Activated B cell treated with CpG ODN at 0.5 μM for 24 hours (primary cell): ENCODE data around the gene TRRAP. TPM values are rescaled to one million over a fixed set of nuclear protein-coding genes. Genes with fewer than 3 reads are reported as not detected.

Experiments used
- ATAC-seq: fragments of 200-7000 bp; cut with Tn5 transposase; one replicate; pipeline ENCODE4 v1.10.0; 2021; ENCODE audit warnings: low read depth, mild to moderate bottlenecking, moderate library complexity
- CTCF ChIA-PET: fragments of 350-600 bp; sonication (Branson Sonifier 250); formaldehyde crosslinking; loops from one replicate; lab custom pipeline; 2021; ENCODE audit warnings: antibody characterized with exemption; lab: Charles Lee
- POLR2A ChIA-PET: fragments of 350-600 bp; sonication (Branson Sonifier 250); formaldehyde crosslinking; loops from one replicate; lab custom pipeline; 2021; ENCODE audit warnings: antibody characterized with exemption; lab: Charles Lee
- DNase-seq: peaks from one replicate; pipeline ENCODE4 v3.0.0; 2022
- H3K27ac Mint-ChIP-seq: one replicate; pipeline ENCODE4 v1.8.0; 2020; ENCODE audit warnings: mixed read lengths
- H3K27me3 Mint-ChIP-seq: one replicate; pipeline ENCODE4 v1.8.0; 2021; ENCODE audit warnings: mixed read lengths
- H3K36me3 Mint-ChIP-seq: one replicate; pipeline ENCODE4 v1.8.0; 2021; ENCODE audit warnings: low read depth, mixed read lengths
- H3K4me1 Mint-ChIP-seq: one replicate; pipeline ENCODE4 v1.8.0; 2021; ENCODE audit warnings: mixed read lengths
- H3K4me3 Mint-ChIP-seq: one replicate; pipeline ENCODE4 v1.8.0; 2020; ENCODE audit warnings: mild to moderate bottlenecking, mixed read lengths
- H3K9me3 Mint-ChIP-seq: one replicate; pipeline ENCODE4 v1.8.0; 2020; ENCODE audit warnings: mixed read lengths
- CTCF ChIP-seq: fragments of 200-600 bp; IDR thresholded peaks from one replicate; pipeline ENCODE4 v1.8.0; 2022; ENCODE audit warnings: antibody characterized with exemption, mild to moderate bottlenecking
- intact Hi-C: fragments of 100-400 bp; cut with micrococcal nuclease; formaldehyde crosslinking; loops from one replicate; pipeline ENCODE4 v1.15.1; 2024
- total RNA-seq: library from RNA; stranded (reverse); gene quantifications from 2 replicates; pipeline ENCODE4 v1.2.3, GENCODE V29; 2022

The TRRAP gene
- total RNA-seq, 1 donor from 2014 or later = 77.9 TPM

- ATAC-seq (no peak), DNase-seq (no peak)
- CTCF ChIA-PET = no interaction called here
- intact Hi-C loops = no loop called here
- H3K27ac Mint-ChIP-seq = no peak overlapping the region
- TF ChIP-seq CTCF = no peak
- no peaks in the 10 kb centered on the region for H3K27me3 Mint-ChIP-seq
- H3K4me3 Mint-ChIP-seq = no peak overlapping the region
- peaks cover 92% of the 10 kb centered on the region for H3K36me3 Mint-ChIP-seq
- H3K4me1 Mint-ChIP-seq = no peaks in the 10 kb centered on the region
- POLR2A ChIA-PET = no interaction called here
- H3K9me3 Mint-ChIP-seq = no peaks in the 10 kb centered on the region
Observed at GRCh38 chr7:98964596-98964995, 86.3 kb downstream of the TRRAP start.

- H3K36me3 Mint-ChIP-seq = peaks cover 94% of the 10 kb centered on the region
- ATAC-seq (no peak), DNase-seq (no peak)
- no peaks in the 10 kb centered on the region for H3K9me3 Mint-ChIP-seq
- ChIA-PET POLR2A (no interaction called here), CTCF (no interaction called here)
- no peak overlapping the region for H3K27ac Mint-ChIP-seq
- TF ChIP-seq CTCF = no peak
- intact Hi-C loops = no loop called here
- H3K4me1 Mint-ChIP-seq = no peaks in the 10 kb centered on the region
- no peak overlapping the region for H3K4me3 Mint-ChIP-seq
- H3K27me3 Mint-ChIP-seq = no peaks in the 10 kb centered on the region
Observed at GRCh38 chr7:98968621-98969020, 90.3 kb downstream of the TRRAP start.

- Mint-ChIP-seq H3K36me3 (peaks cover 98% of the 10 kb centered on the region), H3K27ac (no peak overlapping the region)
- no peak for ATAC-seq
Observed at GRCh38 chr7:98969386-98969785, 91.1 kb downstream of the TRRAP start.

GRCh38 chr7:98970016-98970615 is 91.8 kb downstream of the TRRAP start:
- no peaks in the 10 kb centered on the region for H3K9me3 Mint-ChIP-seq
- ATAC-seq (no peak), DNase-seq (no peak)
- ChIA-PET CTCF (no interaction called here), POLR2A (no interaction called here)
- no peak for TF ChIP-seq CTCF
- no peak overlapping the region for H3K27ac Mint-ChIP-seq
- no peak overlapping the region for H3K4me3 Mint-ChIP-seq
- peaks cover 97% of the 10 kb centered on the region for H3K36me3 Mint-ChIP-seq
- intact Hi-C loops = no loop called here
- no peaks in the 10 kb centered on the region for H3K27me3 Mint-ChIP-seq
- H3K4me1 Mint-ChIP-seq = no peaks in the 10 kb centered on the region

More at GRCh38 chr7:98969386-98969785, 91.1 kb downstream of the TRRAP start:
- H3K4me1 Mint-ChIP-seq = no peaks in the 10 kb centered on the region
- CTCF ChIA-PET = no interaction called here
- DNase-seq = no peak
- no peak overlapping the region for H3K4me3 Mint-ChIP-seq
- no peaks in the 10 kb centered on the region for H3K27me3 Mint-ChIP-seq
- TF ChIP-seq CTCF = no peak
- H3K9me3 Mint-ChIP-seq = no peaks in the 10 kb centered on the region
- intact Hi-C loops = no loop called here
- POLR2A ChIA-PET = no interaction called here

GRCh38 chr7:98970805-98971204 is 92.5 kb downstream of the TRRAP start:
- intact Hi-C loops = no loop called here
- ATAC-seq = no peak
- ChIA-PET CTCF (no interaction called here), POLR2A (no interaction called here)
- no peaks in the 10 kb centered on the region for H3K27me3 Mint-ChIP-seq
- no peaks in the 10 kb centered on the region for H3K4me1 Mint-ChIP-seq
- DNase-seq = no peak
- no peak overlapping the region for H3K27ac Mint-ChIP-seq
- peaks cover 97% of the 10 kb centered on the region for H3K36me3 Mint-ChIP-seq
- H3K4me3 Mint-ChIP-seq = no peak overlapping the region
- no peak for TF ChIP-seq CTCF
- H3K9me3 Mint-ChIP-seq = no peaks in the 10 kb centered on the region
